ENCODE measurements around the gene PCARE.

PCARE gene

DNA sequence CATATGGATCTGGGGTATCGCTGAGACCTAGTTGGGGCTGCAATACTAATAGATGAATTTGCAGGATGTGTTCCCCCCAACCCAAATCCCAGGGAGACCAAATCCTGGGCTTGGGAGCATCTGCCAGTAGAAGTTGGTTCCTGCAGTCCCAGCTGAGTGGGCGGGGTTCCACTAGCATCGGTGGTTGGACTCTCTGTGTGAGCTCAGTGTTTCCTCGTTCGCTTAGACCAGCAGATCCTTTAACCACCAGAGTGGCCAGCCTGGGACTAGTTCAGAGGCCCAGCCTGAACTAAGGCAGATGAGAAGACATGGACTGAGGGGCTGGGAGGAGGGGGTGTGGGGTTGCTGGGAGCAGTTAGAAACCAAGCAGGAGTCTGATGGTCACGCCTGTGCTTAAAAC lies 40.7 kb downstream of the PCARE start:
- no peak for DNase-seq

DNA sequence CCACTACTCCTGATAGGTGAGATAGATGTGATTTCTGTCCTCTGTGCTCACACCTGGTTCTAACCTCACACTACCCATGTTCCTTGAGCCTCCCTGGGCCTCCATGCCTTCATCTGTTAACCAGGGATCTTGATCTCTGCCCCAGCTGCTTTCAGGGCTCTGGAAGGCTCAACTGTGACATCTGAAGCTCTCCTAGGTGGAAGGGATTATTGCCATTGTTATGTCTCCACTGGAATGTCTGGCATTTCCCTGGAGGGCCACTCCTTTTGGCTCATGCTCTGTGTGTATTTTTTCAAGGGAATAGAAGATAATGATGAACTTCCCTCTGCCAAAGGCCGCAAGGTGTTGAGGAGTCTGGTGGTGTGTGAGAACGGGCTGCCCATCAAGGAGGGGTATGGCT lies 41.2 kb downstream of the PCARE start:
- DNase-seq: no peak

- DNase-seq: no peak
Observed at GRCh38 chr2:29032189-29032588, 42.1 kb downstream of the PCARE start.

GRCh38 chr2:29031046-29031445 lies 43.3 kb downstream of the PCARE start:
- no peak for DNase-seq

DNA sequence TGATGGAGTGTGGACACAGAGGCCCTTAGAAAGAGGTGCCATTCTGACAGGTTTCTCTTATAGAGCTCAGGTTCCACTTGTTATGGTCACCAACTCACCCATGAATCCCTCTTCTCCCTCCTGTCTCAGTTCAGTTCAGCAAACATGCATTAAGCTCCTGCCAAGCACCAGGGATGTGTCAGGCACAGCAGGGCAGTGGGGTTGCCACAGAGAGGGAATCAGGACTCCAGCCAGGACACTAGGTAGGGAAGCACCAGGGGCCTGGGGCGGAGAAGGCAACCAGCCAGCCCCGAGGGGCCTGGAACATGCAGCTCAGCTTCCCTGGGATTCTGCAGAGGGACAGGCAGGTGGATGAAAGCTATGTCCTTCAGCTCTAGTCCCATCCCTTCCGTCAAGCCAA lies 48.6 kb downstream of the PCARE start:
- DNase-seq: no peak

DNA sequence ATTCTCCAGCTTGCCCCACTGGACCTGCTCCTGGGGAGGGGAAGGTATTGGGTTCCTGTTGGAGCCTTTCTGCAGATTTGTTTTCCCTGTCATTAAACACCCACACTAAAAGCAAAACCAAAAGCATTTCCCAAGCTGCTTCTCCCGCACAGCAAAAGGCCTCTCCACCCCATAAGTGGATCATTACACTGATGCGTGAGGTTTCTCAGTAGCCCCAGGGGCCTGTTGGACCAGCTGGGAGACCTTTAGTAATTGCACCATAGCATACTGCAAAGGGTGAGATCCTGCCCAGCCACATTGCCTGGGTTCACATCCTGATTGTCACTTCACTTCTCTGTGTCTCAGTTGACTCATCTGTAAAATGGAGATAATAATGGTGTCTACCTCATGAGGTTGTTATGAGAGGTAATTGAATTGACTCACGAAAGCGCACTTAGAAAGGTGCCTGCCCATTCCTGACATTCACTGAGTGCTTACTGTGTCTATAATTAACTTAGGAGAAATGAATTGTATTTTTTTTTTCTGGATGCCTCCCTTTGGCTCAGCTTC lies 49.4 kb downstream of the PCARE start:
- DNase-seq: no peak

- no peak for DNase-seq
Observed at GRCh38 chr2:29023188-29023587, 51.1 kb downstream of the PCARE start.

- no peak for DNase-seq
Observed at GRCh38 chr2:29022679-29023078, 51.6 kb downstream of the PCARE start.

- no peak for DNase-seq
Observed at GRCh38 chr2:29021886-29022285, 52.4 kb downstream of the PCARE start.

- DNase-seq: no peak
Observed at GRCh38 chr2:29017716-29018435, 56.4 kb downstream of the PCARE start.

- DNase-seq: no peak
Observed at GRCh38 chr2:29016504-29016903, 57.8 kb downstream of the PCARE start.

DNA sequence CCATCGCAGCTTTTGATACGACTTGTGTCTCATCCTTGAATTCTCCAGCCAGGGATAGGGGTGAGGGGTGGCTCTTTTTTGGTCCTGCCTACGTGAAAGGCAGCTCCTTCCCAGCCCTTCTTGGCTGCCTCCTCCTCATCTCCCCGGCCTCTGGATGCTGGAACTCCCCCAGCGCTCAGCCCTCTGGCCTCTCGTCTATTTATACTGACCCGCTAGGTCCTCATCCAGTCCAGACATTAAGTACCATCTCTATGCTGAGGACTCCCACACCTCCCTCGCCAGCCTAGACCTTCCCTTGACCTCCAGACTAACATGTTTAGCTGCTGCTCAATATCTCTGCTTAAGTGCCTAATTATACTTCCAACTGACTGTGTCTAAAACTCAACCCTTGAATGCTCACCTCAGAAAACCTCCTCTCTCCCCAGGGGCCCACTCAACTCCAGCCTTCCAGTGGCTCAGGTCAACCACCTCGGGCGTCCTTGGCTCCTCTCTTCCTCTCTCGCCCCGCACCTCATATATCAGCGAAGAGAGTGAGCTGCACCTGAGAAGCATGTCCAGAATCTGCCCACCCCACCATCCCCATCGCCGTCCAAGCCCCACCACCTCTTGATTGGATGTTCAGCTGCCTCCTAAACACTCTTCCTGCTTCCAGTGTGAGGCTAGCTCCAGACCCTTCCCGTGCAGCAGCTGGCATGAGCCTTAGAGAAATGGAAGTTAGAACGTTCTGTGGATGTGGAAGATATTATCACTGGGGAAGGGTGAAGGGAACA lies 58.4 kb downstream of the PCARE start:
- DNase-seq: no peak

DNA sequence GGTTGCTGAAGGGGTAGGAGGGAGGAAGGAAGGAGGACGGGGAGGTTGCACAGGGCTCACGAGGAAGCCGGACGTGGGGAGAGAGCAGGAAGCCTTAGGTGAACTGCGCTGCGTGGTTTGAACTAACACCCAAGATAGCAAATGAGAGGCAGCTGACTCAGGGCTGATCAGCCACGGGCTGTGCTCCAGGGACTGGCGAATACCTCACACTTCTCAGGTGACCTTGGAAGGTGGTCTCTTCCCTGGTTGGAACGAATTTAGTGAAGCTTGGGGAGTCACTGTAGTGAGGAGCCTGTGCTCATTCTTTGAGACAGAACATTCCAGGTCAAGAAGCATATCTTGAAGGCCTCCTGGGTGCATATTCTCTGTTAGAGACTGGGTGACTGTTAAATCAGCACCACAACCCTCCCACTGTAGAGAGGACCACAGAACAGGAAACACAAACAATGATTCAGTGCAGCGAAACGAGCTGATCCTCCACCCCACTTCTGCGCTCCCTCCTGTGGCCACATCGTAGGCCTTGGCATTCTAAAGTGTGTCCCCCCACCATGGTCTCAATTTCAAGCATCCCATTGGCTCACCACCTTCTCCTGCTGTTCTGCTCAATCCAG lies 59.4 kb downstream of the PCARE start:
- no peak for DNase-seq

DNA sequence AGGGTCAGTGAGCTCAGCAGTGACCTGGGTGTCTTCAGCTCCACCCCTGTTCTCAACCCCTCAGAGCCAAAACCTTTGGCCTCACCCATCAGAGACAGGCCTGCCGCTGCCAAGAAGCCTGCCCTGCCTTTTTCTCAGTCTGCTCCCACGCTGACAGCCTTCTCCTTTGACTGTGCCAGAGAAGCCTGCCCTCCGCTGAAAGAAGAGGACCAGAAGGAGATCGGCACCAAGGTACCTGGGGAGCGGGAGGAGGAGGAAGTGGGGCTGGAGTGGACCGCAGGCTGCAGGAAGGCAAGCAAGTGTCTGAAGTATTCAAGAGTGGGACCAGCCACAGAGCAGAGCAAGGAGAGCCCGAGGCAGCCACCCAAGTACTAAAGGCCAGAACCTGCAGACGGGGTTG lies 60.0 kb downstream of the PCARE start:
- DNase-seq: no peak

- DNase-seq: no peak
Observed at GRCh38 chr2:29013057-29013780, 61.1 kb downstream of the PCARE start.

GRCh38 chr2:29012211-29012681 lies 62.1 kb downstream of the PCARE start:
- DNase-seq: no peak

All from SHP77 (cell line).